Measurements from ENCODE around the gene SERTAD3. TPM values are rescaled to one million over a fixed set of nuclear protein-coding genes. Genes with fewer than 3 reads are reported as not detected.
"Not testable (repeated sequence)": the region's sequence is repeated elsewhere in the genome, so short reads cannot be mapped to it uniquely, and the experiment has no call there.

Gene SERTAD3
- total RNA-seq, 4 donors from 2014 or later: 18.3 to 47.2 (median 37.8) TPM

GRCh38 chr19:40465025-40465556, 21.0 kb upstream of the SERTAD3 start:
- intact Hi-C loops (cut with DNase I): loop anchor here (2.0 kb wide), 2 partner anchors 64 to 134 kb away; no protein-coding TSS in a partner anchor
- Histone ChIP-seq H3K36me3 (peaks cover 0 to 4% (median 0%) of the 10 kb centered on the region in 4 donors), H3K27me3 (no peaks in the 10 kb centered on the region), H3K4me1 (peaks cover 27 to 53% (median 50%) of the 10 kb centered on the region in 4 donors), H3K9me3 (no peaks in the 10 kb centered on the region), H3K27ac (replicated peaks in 1 of 4) (peak overlapping the region; percentile 89 to 94 (median 92)), H3K4me3 (peak overlapping the region; percentile 69 to 89 (median 80))
- no peak for DNase-seq (ENCODE audit: extremely low spot score)
- 18% methylated on average over 7 of the region's 11 CpGs for WGBS
- TF ChIP-seq POLR2A (IDR thresholded peaks at IDR 0.05; ENCODE audit: low read depth): no peak
- TF ChIP-seq EP300 (IDR thresholded peaks at IDR 0.05): no peak

GRCh38 chr19:40464059-40465024, 20.2 kb upstream of the SERTAD3 start:
- Histone ChIP-seq H3K36me3 (peaks cover 0 to 4% (median 0%) of the 10 kb centered on the region in 4 donors), H3K27me3 (no peaks in the 10 kb centered on the region), H3K4me1 (peaks cover 27 to 53% (median 50%) of the 10 kb centered on the region in 4 donors), H3K9me3 (no peaks in the 10 kb centered on the region), H3K4me3 (peak overlapping the region; percentile 69 to 89 (median 80)), H3K27ac (replicated peaks in 1 of 4) (peak overlapping the region; percentile 89 to 94 (median 92))
- intact Hi-C loops (cut with DNase I): loop anchor here (2.0 kb wide), 2 partner anchors 64 to 134 kb away; no protein-coding TSS in a partner anchor
- 23% methylated on average over 9 of the region's 11 CpGs for WGBS
- TF ChIP-seq CTCF (IDR thresholded peaks at IDR 0.05): peak; percentile 73 to 95 (median 93)
- TF ChIP-seq EP300 (IDR thresholded peaks at IDR 0.05): no peak
- TF ChIP-seq POLR2A (IDR thresholded peaks at IDR 0.05; ENCODE audit: low read depth): no peak
- peak; percentile 27 to 50 for TF ChIP-seq POLR2AphosphoS5 (IDR thresholded peaks at IDR 0.05)
- peak; percentile 98 for DNase-seq (ENCODE audit: extremely low spot score)

GRCh38 chr19:40463587-40464037, 19.5 kb upstream of the SERTAD3 start:
- H3K36me3 ChIP-seq; H3K27me3 ChIP-seq; DNase-seq (ENCODE audit: extremely low spot score); H3K9me3 ChIP-seq: not testable (repeated sequence)
- Histone ChIP-seq H3K27ac (replicated peaks in 1 of 4) (peak overlapping the region; percentile 89 to 94 (median 92)), H3K4me3 (peak overlapping the region in 2 of 4 donors; percentile 11 to 89), H3K4me1 (peaks cover 27 to 53% (median 50%) of the 10 kb centered on the region in 4 donors)
- intact Hi-C loops (cut with DNase I): loop anchor here (2.0 kb wide), 2 partner anchors 65 to 135 kb away; no protein-coding TSS in a partner anchor
- WGBS: 80% methylated on average over 12 of the region's 12 CpGs

GRCh38 chr19:40461669-40462221, 17.6 kb upstream of the SERTAD3 start:
- H3K4me1 ChIP-seq: peaks cover 24 to 43% (median 39%) of the 10 kb centered on the region in 4 donors
- intact Hi-C loops (cut with DNase I): no loop called here
- peaks cover 15 to 26% (median 20%) of the 10 kb centered on the region in 4 donors for H3K36me3 ChIP-seq
- no peak for DNase-seq (ENCODE audit: extremely low spot score)
- H3K27me3 ChIP-seq: no peaks in the 10 kb centered on the region
- TF ChIP-seq POLR2AphosphoS5 (IDR thresholded peaks at IDR 0.05) (no peak), CTCF (IDR thresholded peaks at IDR 0.05) (no peak), EP300 (IDR thresholded peaks at IDR 0.05) (no peak), POLR2A (IDR thresholded peaks at IDR 0.05; ENCODE audit: low read depth) (no peak)
- H3K4me3 ChIP-seq: no peak overlapping the region
- no peaks in the 10 kb centered on the region for H3K9me3 ChIP-seq
- peak overlapping the region in 2 of 4 donors; percentile 7 to 94 for H3K27ac ChIP-seq (replicated peaks in 1 of 4)
- WGBS: 63% methylated on average over 5 of the region's 7 CpGs

- no peak for DNase-seq (ENCODE audit: extremely low spot score)
- Histone ChIP-seq H3K27me3 (no peaks in the 10 kb centered on the region), H3K27ac (replicated peaks in 1 of 4) (no peak overlapping the region), H3K9me3 (no peaks in the 10 kb centered on the region), H3K36me3 (peaks cover 20 to 41% (median 25%) of the 10 kb centered on the region in 4 donors), H3K4me1 (peaks cover 17 to 32% (median 29%) of the 10 kb centered on the region in 4 donors), H3K4me3 (no peak overlapping the region)
- no peak for TF ChIP-seq CTCF (IDR thresholded peaks at IDR 0.05)
- TF ChIP-seq POLR2AphosphoS5 (IDR thresholded peaks at IDR 0.05): no peak
- TF ChIP-seq EP300 (IDR thresholded peaks at IDR 0.05): no peak
- no peak for TF ChIP-seq POLR2A (IDR thresholded peaks at IDR 0.05; ENCODE audit: low read depth)
- WGBS: 88% methylated on average over 3 of the region's 3 CpGs
- intact Hi-C loops (cut with DNase I): no loop called here
Observed at GRCh38 chr19:40460185-40460584, 16.1 kb upstream of the SERTAD3 start.
